CD14-positive monocyte (primary cell): ENCODE data around the gene SLC39A1. TPM values are rescaled to one million over a fixed set of nuclear protein-coding genes. Genes with fewer than 3 reads are reported as not detected.
A peak's percentile ranks its signal among the peaks of the same experiment; 100 is the strongest.
"Not testable (repeated sequence)": the region's sequence is repeated elsewhere in the genome, so short reads cannot be mapped to it uniquely, and the experiment has no call there.

Source experiments
- DNase-seq, 3 donors: peaks; one replicate each; pipeline ENCODE4 v3.0.0-alpha.2; 2011 to 2022
- H2AFZ ChIP-seq: 2 replicates; pipeline ENCODE4 v1.6.0; 2012; ENCODE audit warnings: mild to moderate bottlenecking, low read depth, low read length, inconsistent platforms; ENCODE audit not compliant: insufficient read depth, poor library complexity, severe bottlenecking
- H3K27ac ChIP-seq, 2 donors: 1 replicate in 1 of 2; 2 replicates in 1 of 2; pipeline ENCODE4 v1.5.1; 2012 to 2013; ENCODE audit warnings: low read length in 2 of 2, control low read depth in 1 of 2, inconsistent platforms in 1 of 2, low read depth in 1 of 2, mild to moderate bottlenecking in 1 of 2
- H3K27me3 ChIP-seq, 2 donors: one replicate each; pipeline versions ENCODE4 v1.6.0 to v1.6.1; 2011 to 2013; ENCODE audit warnings: low read length in 2 of 2; ENCODE audit not compliant: control insufficient read depth in 2 of 2, insufficient read depth in 2 of 2
- H3K36me3 ChIP-seq, 2 donors: replicated peaks in 1 of 2; 1 replicate in 1 of 2; 2 replicates in 1 of 2; pipeline versions ENCODE4 v1.5.1 to v1.6.1; 2012 to 2013; ENCODE audit warnings: low read length in 2 of 2, control low read depth in 1 of 2, inconsistent platforms in 1 of 2, mild to moderate bottlenecking in 1 of 2; ENCODE audit not compliant: insufficient read depth in 2 of 2, control insufficient read depth in 1 of 2
- H3K4me1 ChIP-seq, 2 donors: 1 replicate in 1 of 2; 2 replicates in 1 of 2; pipeline versions ENCODE4 v1.5.1 to v1.6.1; 2012 to 2013; ENCODE audit warnings: low read length in 2 of 2, control low read depth in 1 of 2, inconsistent platforms in 1 of 2, mild to moderate bottlenecking in 1 of 2, moderate library complexity in 1 of 2; ENCODE audit not compliant: insufficient read depth in 2 of 2, control insufficient read depth in 1 of 2
- H3K4me2 ChIP-seq: replicated peaks from 2 replicates; pipeline ENCODE3; 2012; ENCODE audit warnings: low read length, moderate library complexity, mild to moderate bottlenecking; ENCODE audit not compliant: poor library complexity, severe bottlenecking; ENCODE audit errors: extremely low read depth
- H3K4me3 ChIP-seq, 3 experiments: fragments of 200-600 bp in 1 of 3; sonication (generic) in 1 of 3; replicated peaks in 1 of 3; 1 replicate in 2 of 3; 2 replicates in 1 of 3; pipeline ENCODE4 v1.5.1; 2011 to 2013; ENCODE audit warnings: low read length in 3 of 3, mild to moderate bottlenecking in 3 of 3, control low read depth in 2 of 3, low read depth in 2 of 3, inconsistent platforms in 1 of 3, moderate library complexity in 1 of 3
- H3K79me2 ChIP-seq: 2 replicates; pipeline ENCODE4 v1.6.0; 2012; ENCODE audit warnings: mild to moderate bottlenecking, control low read depth, inconsistent platforms, low read length, moderate library complexity; ENCODE audit not compliant: insufficient read depth
- H3K9ac ChIP-seq: 2 replicates; pipeline ENCODE4 v1.6.0; 2017; ENCODE audit warnings: low read length, mild to moderate bottlenecking; ENCODE audit not compliant: insufficient read depth, poor library complexity, severe bottlenecking
- H3K9me3 ChIP-seq, 2 donors: replicated peaks in 1 of 2; 1 replicate in 1 of 2; 2 replicates in 1 of 2; pipeline versions ENCODE4 v1.5.1 to v1.6.1; 2012 to 2013; ENCODE audit warnings: low read length in 2 of 2, control low read depth in 1 of 2; ENCODE audit not compliant: control insufficient read depth in 1 of 2, insufficient read depth in 1 of 2
- H4K20me1 ChIP-seq: 2 replicates; pipeline ENCODE4 v1.6.0; 2012; ENCODE audit warnings: mild to moderate bottlenecking, low read length, control low read depth, moderate library complexity; ENCODE audit not compliant: insufficient read depth
- H3K27ac Mint-ChIP-seq, 7 donors: one replicate each; pipeline ENCODE4 v1.8.0; 2020; ENCODE audit warnings: mild to moderate bottlenecking in 7 of 7, mixed read lengths in 7 of 7, moderate library complexity in 6 of 7, inconsistent platforms in 2 of 7
- H3K27me3 Mint-ChIP-seq, 3 donors: one replicate each; pipeline ENCODE4 v1.8.0; 2021 to 2022; ENCODE audit warnings: low read depth in 3 of 3, mild to moderate bottlenecking in 3 of 3, mixed read lengths in 3 of 3, moderate library complexity in 3 of 3, inconsistent platforms in 1 of 3
- H3K36me3 Mint-ChIP-seq, 2 donors: one replicate each; pipeline ENCODE4 v1.8.0; 2020; ENCODE audit warnings: mixed read lengths in 2 of 2, inconsistent platforms in 1 of 2, mild to moderate bottlenecking in 1 of 2
- H3K4me1 Mint-ChIP-seq: one replicate; pipeline ENCODE4 v1.8.0; 2020; ENCODE audit warnings: mild to moderate bottlenecking, mixed read lengths
- H3K4me3 Mint-ChIP-seq, 2 donors: one replicate each; pipeline ENCODE4 v1.8.0; 2020; ENCODE audit warnings: mild to moderate bottlenecking in 2 of 2, mixed read lengths in 2 of 2, moderate library complexity in 1 of 2
- H3K9me3 Mint-ChIP-seq, 7 donors: one replicate each; pipeline ENCODE4 v1.8.0; 2020 to 2022; ENCODE audit warnings: mixed read lengths in 7 of 7, mild to moderate bottlenecking in 6 of 7, moderate library complexity in 6 of 7, inconsistent platforms in 2 of 7
- WGBS: methylation state at CpG from one replicate; pipeline ENCODE4 v1.1.5; 2013; ENCODE audit warnings: missing lambda C conversion rate; ENCODE audit not compliant: insufficient coverage; 5-methylcytosine and 5-hydroxymethylcytosine counted together
- intact Hi-C, 2 donors: fragments of 100-400 bp; cut with micrococcal nuclease; formaldehyde crosslinking; loops; one replicate each; pipeline versions ENCODE4 v1.15.0 to v1.15.1; 2023
- polyA minus RNA-seq: library from RNA; depleted of rRNA, polyadenylated mRNA; stranded (reverse); fragments of >200 nt; gene quantifications from 2 replicates; pipeline ENCODE4 v1.2.3, GENCODE V29; 2012
- polyA plus RNA-seq, 3 donors: library from polyadenylated mRNA; depleted of rRNA in 1 of 3; unstranded in 2 of 3; stranded (reverse) in 1 of 3; fragments of 300-500 nt in 2 of 3; fragments of >200 nt in 1 of 3; fragmentation: Illumina TruSeq in 2 of 3; gene quantifications; 1 replicate in 2 of 3; 2 replicates in 1 of 3; pipeline ENCODE4 v1.2.3, GENCODE V29; 2012 to 2021
- total RNA-seq, 12 experiments: library from RNA in 1 of 12; stranded (reverse) in 1 of 12; fragments of 120-200 nt in 1 of 12; gene quantifications; one replicate each; pipeline ENCODE4 v1.2.4 and lab custom pipeline; 2013 to 2026; ENCODE audit warnings: mixed read lengths in 6 of 12, inconsistent platforms in 1 of 12
- TF ChIP-seq, protein P1 (sequence below): fragments of 200-600 bp; IDR thresholded peaks from one replicate; pipeline ENCODE4 v1.8.0; 2022; ENCODE audit warnings: antibody characterized with exemption, mild to moderate bottlenecking

The SLC39A1 gene, protein sequence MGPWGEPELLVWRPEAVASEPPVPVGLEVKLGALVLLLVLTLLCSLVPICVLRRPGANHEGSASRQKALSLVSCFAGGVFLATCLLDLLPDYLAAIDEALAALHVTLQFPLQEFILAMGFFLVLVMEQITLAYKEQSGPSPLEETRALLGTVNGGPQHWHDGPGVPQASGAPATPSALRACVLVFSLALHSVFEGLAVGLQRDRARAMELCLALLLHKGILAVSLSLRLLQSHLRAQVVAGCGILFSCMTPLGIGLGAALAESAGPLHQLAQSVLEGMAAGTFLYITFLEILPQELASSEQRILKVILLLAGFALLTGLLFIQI
- total RNA-seq (2013): 65.0 TPM
- 10 to 100 TPM; 37.6 to 83.1 (median 82.1) TPM for polyA plus RNA-seq
- 38.7 and 51.2 TPM in 2 replicates for polyA minus RNA-seq
- 1.2 to 7.2 (median 5.3) reads per million in 11 experiments for total RNA-seq (lab: John Stamatoyannopoulos, UW)

DNA sequence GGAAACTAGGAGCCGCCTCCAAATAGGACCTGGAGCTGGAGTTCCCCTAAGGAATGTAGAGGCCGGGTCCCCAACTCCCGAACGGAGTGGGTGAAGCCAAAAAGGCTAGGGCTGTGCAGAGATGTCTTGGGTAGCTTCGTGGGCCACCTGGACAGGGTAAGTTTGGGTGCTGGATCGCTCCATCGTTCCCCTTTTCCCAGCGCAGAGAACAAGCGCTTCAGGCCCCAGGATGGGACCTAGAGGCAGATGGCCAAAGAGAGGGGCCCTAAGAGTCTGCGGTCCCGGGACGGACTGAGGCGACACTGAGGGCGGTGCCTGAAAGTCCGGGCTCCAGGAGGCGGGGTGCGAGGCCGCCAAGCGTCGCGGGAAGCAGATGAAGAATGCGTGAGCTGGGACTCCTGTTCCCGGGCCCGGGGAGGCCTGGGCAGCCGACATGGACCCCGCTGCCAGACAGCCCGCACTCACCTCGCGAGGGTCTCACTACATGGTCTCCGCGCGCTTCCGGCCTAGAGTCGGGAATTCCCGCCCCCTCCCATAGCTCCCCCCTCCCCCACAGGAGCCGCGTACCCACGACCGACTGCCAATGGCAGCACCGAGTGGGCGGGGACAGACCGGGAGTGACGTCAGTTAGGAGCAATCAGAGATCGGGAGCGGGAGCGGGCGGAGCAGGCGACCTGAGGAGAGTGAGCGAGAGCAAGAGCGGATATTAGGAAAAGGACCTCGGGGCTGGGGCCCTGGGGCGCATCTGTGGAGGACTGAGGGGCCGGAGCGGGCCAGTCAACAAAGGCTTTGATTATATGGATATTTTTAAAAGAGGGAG is at the start of gene SLC39A1:
SLC39A1 (minus strand) TSS at position 508 of the 820 bp plus-strand sequence. CDS start 822 bp downstream, outside the sequence.
- Mint-ChIP-seq H3K4me1 (peaks cover 68% of the 10 kb centered on the region), H3K36me3 (peaks cover 17 to 31% of the 10 kb centered on the region in 2 donors), H3K27me3 (peaks cover 0 to 2% (median 0%) of the 10 kb centered on the region in 3 donors), H3K27ac (peak within 1 kb of the TSS; percentile 89 to 98 (median 94)), H3K9me3 (peaks cover 0 to 2% (median 0%) of the 10 kb centered on the region in 7 donors), H3K4me3 (peak within 1 kb of the TSS; percentile 79 to 91)
- Histone ChIP-seq H3K9me3 (no peaks in the 10 kb centered on the region), H3K79me2 (peaks cover 72% of the 10 kb centered on the region), H4K20me1 (peaks cover 13% of the 10 kb centered on the region), H3K4me2 (peak within 1 kb of the TSS; percentile 82), H3K9ac (peak within 1 kb of the TSS; percentile 74), H3K4me3 (peak within 1 kb of the TSS; percentile 53 to 91 (median 70)), H3K27ac (peak within 1 kb of the TSS; percentile 90 to 95), H3K4me1 (peaks cover 65 to 78% of the 10 kb centered on the region in 2 donors), H3K36me3 (peaks cover 10 to 27% of the 10 kb centered on the region in 2 donors), H2AFZ (peak within 1 kb of the TSS; percentile 85), H3K27me3 (no peaks in the 10 kb centered on the region)
- DNase-seq: peak; percentile 87 to 95 (median 94)
- intact Hi-C loops: loop anchor here in 1 of 2 donors (2.0 to 5.0 kb wide), 2 partner anchors 16 to 171 kb away; partner anchors contain the start of gene DENND4B
- TF ChIP-seq, protein P1, sequence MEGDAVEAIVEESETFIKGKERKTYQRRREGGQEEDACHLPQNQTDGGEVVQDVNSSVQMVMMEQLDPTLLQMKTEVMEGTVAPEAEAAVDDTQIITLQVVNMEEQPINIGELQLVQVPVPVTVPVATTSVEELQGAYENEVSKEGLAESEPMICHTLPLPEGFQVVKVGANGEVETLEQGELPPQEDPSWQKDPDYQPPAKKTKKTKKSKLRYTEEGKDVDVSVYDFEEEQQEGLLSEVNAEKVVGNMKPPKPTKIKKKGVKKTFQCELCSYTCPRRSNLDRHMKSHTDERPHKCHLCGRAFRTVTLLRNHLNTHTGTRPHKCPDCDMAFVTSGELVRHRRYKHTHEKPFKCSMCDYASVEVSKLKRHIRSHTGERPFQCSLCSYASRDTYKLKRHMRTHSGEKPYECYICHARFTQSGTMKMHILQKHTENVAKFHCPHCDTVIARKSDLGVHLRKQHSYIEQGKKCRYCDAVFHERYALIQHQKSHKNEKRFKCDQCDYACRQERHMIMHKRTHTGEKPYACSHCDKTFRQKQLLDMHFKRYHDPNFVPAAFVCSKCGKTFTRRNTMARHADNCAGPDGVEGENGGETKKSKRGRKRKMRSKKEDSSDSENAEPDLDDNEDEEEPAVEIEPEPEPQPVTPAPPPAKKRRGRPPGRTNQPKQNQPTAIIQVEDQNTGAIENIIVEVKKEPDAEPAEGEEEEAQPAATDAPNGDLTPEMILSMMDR: no peak
- under 1% methylated on average over 38 of the region's 54 CpGs for WGBS

DNA sequence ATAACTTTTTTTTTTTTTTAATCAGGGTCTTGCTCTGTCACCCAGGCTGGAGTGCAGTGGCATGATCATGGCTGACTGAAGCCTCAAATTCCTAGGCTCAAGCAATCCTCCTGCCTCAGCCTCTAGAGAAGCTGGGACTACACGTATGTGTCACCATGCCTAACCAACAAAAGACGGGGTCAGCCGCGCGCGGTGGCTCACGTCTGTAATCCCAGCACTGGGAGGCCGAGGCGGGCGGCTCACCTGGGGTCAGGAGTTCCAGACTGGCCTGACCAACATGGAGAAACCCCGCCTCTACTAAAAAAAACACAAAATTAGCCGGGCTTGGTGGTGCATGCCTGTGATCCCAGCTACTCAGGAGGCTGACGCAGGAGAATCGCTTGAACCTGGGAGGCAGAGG is 49.2 kb upstream of the SLC39A1 start:
- H3K4me1 ChIP-seq, H3K79me2 ChIP-seq, H3K9me3 Mint-ChIP-seq, H3K27ac Mint-ChIP-seq, H3K4me3 ChIP-seq, DNase-seq, H3K4me2 ChIP-seq, H3K36me3 ChIP-seq, H3K9ac ChIP-seq, H3K27me3 ChIP-seq, intact Hi-C loops, H3K27ac ChIP-seq, H4K20me1 ChIP-seq, H3K4me1 Mint-ChIP-seq, H3K27me3 Mint-ChIP-seq, H2AFZ ChIP-seq, H3K4me3 Mint-ChIP-seq, H3K9me3 ChIP-seq, H3K36me3 Mint-ChIP-seq: not testable (repeated sequence)
- 92% methylated on average over 10 of the region's 14 CpGs for WGBS
